AG04450 (cell line): ENCODE data around the gene PPFIBP1. TPM values are rescaled to one million over a fixed set of nuclear protein-coding genes. Genes with fewer than 3 reads are reported as not detected.
"Not testable (repeated sequence)": the region's sequence is repeated elsewhere in the genome, so short reads cannot be mapped to it uniquely, and the experiment has no call there.

Experiments
- CTCF ChIA-PET: fragments of 300-600, 350-600 bp; formaldehyde crosslinking; extraction: SDS; loops from one replicate; lab custom pipeline; 2022; ENCODE audit warnings: antibody characterized with exemption, inconsistent platforms; lab: Charles Lee
- POLR2A ChIA-PET: fragments of 350-600 bp; formaldehyde crosslinking; extraction: SDS; loops from one replicate; lab custom pipeline; 2021; ENCODE audit warnings: antibody characterized with exemption, inconsistent platforms; lab: Yijun Ruan, JAX
- DNase-seq: peaks from one replicate; pipeline ENCODE4 v3.0.0-alpha.2; 2011; ENCODE audit warnings: low read depth, low spot score
- H3K27ac ChIP-seq: one replicate; pipeline ENCODE4 v1.5.1; 2012; ENCODE audit warnings: low read depth, low read length, control low read depth
- H3K27me3 ChIP-seq: one replicate; pipeline ENCODE4 v1.6.0; 2012; ENCODE audit warnings: low read length; ENCODE audit not compliant: control insufficient read depth, insufficient read depth
- H3K4me3 ChIP-seq: 2 replicates; pipeline ENCODE4 v1.5.1; 2011; ENCODE audit warnings: mild to moderate bottlenecking, low read depth, low read length, control low read depth
- H3K9me3 ChIP-seq: 2 replicates; pipeline ENCODE4 v1.5.1; 2012; ENCODE audit warnings: low read length; ENCODE audit not compliant: control insufficient read depth, insufficient read depth
- CTCF ChIP-seq: IDR thresholded peaks from 2 replicates; pipeline ENCODE4 v1.5.1; 2011; ENCODE audit warnings: low read depth, low read length, control low read depth, inconsistent platforms
- polyA plus RNA-seq: library from polyadenylated mRNA; depleted of rRNA; stranded (reverse); fragments of >200 nt; gene quantifications from 2 replicates; pipeline ENCODE4 v1.2.3, GENCODE V29; 2011

Gene PPFIBP1
- polyA plus RNA-seq, 1 experiment: 58.3 TPM

DNA sequence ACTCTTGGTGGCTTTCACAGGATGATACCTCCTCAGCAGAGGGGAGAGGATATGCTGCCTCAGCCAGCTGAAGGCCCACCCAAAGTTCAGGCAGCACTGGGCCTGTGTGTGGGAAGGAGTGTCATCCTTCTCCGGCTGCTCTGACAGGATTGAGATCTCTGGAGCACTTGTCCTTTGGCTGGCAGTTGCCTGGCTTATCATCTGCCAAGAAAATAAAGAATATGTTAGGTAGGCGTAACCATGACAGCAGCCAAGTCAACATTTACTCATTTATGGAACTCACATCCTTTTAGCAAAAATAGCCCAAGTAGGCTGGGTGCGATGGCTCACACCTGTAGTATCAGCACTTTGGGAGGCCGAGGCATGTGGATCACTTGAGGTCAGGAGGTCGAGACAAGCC is 68.5 kb downstream of the PPFIBP1 start:
- Histone ChIP-seq H3K9me3 (no peaks in the 10 kb centered on the region), H3K4me3 (no peak overlapping the region), H3K27me3 (no peaks in the 10 kb centered on the region), H3K27ac (no peak overlapping the region)
- no peak for TF ChIP-seq CTCF
- no peak for DNase-seq
- ChIA-PET CTCF (interaction anchor here (0.7 kb wide), 1 partner anchor 157 kb away, joined by 3 read pairs; no protein-coding TSS in a partner anchor), POLR2A (no interaction called here)

DNA sequence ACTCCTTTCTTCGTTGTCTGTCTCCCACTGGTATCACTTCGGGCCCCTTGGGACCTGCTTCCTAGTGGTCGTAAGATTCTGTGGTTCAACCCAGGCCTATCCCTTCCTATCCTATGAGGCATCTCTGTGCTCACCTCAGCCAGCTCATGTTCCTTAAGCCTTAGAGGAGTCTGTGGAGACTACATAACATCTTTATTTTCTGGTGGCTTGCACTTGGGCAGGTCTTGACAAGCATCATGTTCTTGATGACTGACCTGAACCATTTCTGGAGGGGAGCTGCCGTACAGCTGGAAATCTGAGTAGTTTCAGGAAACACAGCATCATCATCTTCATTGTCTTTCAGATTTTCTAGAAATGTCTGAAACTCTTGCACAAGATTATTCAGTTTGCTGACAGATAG is 69.3 kb downstream of the PPFIBP1 start:
- TF ChIP-seq CTCF: no peak
- Histone ChIP-seq H3K9me3 (0 out of 2 replicates have a peak, but pooled peaks cover 4% of the 10 kb centered on the region), H3K27ac (no peak overlapping the region), H3K4me3 (no peak overlapping the region), H3K27me3 (no peaks in the 10 kb centered on the region)
- ChIA-PET CTCF (interaction anchor here (0.6 kb wide), 1 partner anchor 19 kb away, joined by 5 read pairs; no protein-coding TSS in a partner anchor), POLR2A (no interaction called here)
- no peak for DNase-seq

GRCh38 chr12:27595231-27595642 is 71.2 kb downstream of the PPFIBP1 start:
- ChIA-PET CTCF (no interaction called here), POLR2A (interaction anchor here (0.6 kb wide), 1 partner anchor 8 kb away, joined by 3 read pairs; no protein-coding TSS in a partner anchor)
- no peak overlapping the region for H3K4me3 ChIP-seq
- peak overlapping the region; percentile 24 for H3K27ac ChIP-seq
- H3K9me3 ChIP-seq: 0 out of 2 replicates have a peak, but pooled peaks cover 4% of the 10 kb centered on the region
- DNase-seq: peak; percentile 61
- no peaks in the 10 kb centered on the region for H3K27me3 ChIP-seq
- TF ChIP-seq CTCF: no peak

DNA sequence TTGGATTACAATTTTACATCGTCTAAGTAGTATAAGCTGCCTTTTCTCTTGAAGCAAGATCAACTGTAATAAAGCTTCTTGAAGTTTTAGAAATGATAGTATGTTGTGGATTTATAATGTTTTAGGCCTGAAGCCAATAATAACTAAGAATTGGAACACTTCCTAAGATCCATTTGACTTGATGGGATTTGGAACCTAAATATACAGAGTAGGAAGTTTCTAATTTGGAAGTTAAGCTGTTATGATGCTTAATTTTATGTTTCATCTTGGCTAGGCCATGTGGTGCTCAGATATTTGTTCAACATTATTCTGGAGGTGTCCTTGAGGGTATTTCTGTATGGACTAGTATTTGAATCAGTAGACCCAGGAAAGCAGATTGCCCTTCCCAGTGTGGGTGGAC is 74.9 kb downstream of the PPFIBP1 start:
- POLR2A ChIA-PET, H3K27me3 ChIP-seq, CTCF ChIA-PET, DNase-seq, H3K9me3 ChIP-seq, H3K4me3 ChIP-seq, H3K27ac ChIP-seq: not testable (repeated sequence)

- H3K9me3 ChIP-seq, POLR2A ChIA-PET, CTCF ChIA-PET, H3K27me3 ChIP-seq, H3K27ac ChIP-seq, H3K4me3 ChIP-seq, DNase-seq: not testable (repeated sequence)
These were observed 77.2 kb downstream of the PPFIBP1 start for GRCh38 chr12:27601056-27601828.

DNA sequence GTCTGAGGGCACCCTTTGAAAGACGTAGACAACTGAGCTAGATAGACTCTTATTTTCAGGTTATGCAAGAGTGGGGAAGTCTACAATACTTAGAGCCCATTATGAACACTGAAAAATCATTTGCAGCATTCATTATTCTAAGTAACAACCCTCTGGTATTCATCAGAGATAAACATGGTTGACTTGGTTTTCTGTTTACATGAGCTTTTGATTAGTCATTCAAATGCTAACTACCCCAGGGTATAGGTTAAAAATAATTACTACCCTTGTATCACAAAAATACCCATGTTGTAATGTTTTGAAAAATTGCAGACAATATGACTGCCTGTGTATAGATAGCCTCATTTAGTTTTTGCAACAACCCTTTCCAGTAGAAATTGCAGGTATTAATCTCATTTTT is 78.5 kb downstream of the PPFIBP1 start:
- Histone ChIP-seq H3K27me3 (no peaks in the 10 kb centered on the region), H3K27ac (no peak overlapping the region), H3K9me3 (peaks cover 7% of the 10 kb centered on the region; the same call in 1 of the 2 replicates), H3K4me3 (no peak overlapping the region)
- no peak for TF ChIP-seq CTCF
- CTCF ChIA-PET: no interaction called here
- DNase-seq: no peak
- POLR2A ChIA-PET: interaction anchor here (0.8 kb wide), 1 partner anchor 18 kb away, joined by 3 read pairs; no protein-coding TSS in a partner anchor
